ENCODE data around the gene AJM1.

AJM1 gene

DNA sequence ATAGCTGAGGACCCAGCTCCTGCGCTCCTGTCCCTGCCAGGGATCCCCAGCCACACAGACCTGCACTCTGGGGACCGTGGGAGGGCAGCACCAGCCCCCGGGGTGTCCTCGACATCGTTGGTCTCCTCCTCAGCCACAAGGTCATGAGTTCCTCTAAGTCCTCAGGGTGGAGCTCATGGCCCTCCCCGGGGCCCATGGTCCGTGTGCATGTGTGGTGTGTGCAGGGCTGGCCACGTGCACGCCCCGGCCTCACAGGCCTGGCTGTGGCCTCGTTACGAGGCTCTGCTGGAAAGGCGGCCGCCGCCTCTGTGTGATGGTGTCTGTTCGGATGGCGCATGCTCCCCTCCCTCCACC lies 16.1 kb upstream of the AJM1 start:
- DNase-seq (ENCODE audit: low spot score): no peak

DNA sequence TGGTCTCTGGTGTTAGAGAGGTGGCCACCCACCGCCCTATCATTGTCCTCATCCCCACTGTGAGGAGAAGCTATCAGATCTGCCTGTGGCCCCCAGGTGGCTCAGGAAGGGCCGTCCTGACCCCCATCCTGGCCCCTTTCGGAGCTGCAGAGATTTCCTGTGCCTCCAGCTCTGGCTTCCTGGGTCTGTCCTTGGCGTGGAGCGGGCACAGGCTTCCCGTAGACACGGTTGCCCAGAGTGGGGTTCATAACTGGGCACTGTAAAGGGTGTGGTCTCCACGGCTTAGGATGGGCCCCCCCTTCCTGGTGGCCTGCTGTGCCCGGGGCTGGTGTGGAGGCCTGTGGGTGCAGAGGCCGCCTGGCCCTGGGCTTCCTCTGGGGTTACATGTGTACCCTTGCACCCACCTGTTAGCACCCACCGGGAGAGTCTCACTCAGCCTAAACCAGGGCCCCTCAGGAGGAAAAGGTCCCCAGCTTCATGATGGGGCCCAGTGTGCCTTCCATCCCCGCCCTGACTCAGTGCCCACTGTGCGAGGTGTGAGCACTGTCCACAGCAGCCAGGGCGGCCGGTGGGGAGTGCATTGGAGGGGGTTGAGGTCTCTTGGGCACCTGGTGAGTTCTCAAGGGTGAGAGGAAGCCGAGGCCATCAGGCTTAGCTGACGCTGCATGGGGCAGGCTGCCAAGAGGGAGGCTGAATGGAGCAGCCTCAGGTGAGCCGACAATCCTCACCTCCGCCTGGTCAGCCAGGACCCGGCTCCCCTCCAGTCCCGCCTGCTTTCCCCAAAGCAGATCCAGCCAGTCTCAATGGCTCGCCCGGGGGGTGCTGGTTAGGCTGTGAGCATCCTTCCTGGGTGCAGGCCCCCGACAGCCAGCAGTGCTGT lies 15.3 kb upstream of the AJM1 start:
- Histone ChIP-seq H3K36me3 (ENCODE audit: low read depth) (peaks cover 37% of the 10 kb centered on the region), H3K9me3 (ENCODE audit: severe bottlenecking) (no peaks in the 10 kb centered on the region)
- TF ChIP-seq, protein P1, sequence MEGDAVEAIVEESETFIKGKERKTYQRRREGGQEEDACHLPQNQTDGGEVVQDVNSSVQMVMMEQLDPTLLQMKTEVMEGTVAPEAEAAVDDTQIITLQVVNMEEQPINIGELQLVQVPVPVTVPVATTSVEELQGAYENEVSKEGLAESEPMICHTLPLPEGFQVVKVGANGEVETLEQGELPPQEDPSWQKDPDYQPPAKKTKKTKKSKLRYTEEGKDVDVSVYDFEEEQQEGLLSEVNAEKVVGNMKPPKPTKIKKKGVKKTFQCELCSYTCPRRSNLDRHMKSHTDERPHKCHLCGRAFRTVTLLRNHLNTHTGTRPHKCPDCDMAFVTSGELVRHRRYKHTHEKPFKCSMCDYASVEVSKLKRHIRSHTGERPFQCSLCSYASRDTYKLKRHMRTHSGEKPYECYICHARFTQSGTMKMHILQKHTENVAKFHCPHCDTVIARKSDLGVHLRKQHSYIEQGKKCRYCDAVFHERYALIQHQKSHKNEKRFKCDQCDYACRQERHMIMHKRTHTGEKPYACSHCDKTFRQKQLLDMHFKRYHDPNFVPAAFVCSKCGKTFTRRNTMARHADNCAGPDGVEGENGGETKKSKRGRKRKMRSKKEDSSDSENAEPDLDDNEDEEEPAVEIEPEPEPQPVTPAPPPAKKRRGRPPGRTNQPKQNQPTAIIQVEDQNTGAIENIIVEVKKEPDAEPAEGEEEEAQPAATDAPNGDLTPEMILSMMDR (IDR thresholded peaks at IDR 0.05; ENCODE audit: poor library complexity, severe bottlenecking): no peak

More for the DNA sequence above, 16.1 kb upstream of the AJM1 start:
- Histone ChIP-seq H3K4me1 (ENCODE audit: insufficient read depth, poor library complexity, severe bottlenecking) (no peaks in the 10 kb centered on the region), H3K27ac (ENCODE audit: poor library complexity, severe bottlenecking) (no peak overlapping the region), H3K27me3 (ENCODE audit: insufficient read depth, poor library complexity, severe bottlenecking) (no peaks in the 10 kb centered on the region), H3K36me3 (ENCODE audit: low read depth) (peaks cover 33% of the 10 kb centered on the region), H3K9me3 (ENCODE audit: severe bottlenecking) (no peaks in the 10 kb centered on the region), H3K4me3 (ENCODE audit: severe bottlenecking) (no peak overlapping the region)
- TF ChIP-seq, protein P1 (IDR thresholded peaks at IDR 0.05; ENCODE audit: poor library complexity, severe bottlenecking): no peak
- no peak for ATAC-seq (ENCODE audit: low read depth)

DNA sequence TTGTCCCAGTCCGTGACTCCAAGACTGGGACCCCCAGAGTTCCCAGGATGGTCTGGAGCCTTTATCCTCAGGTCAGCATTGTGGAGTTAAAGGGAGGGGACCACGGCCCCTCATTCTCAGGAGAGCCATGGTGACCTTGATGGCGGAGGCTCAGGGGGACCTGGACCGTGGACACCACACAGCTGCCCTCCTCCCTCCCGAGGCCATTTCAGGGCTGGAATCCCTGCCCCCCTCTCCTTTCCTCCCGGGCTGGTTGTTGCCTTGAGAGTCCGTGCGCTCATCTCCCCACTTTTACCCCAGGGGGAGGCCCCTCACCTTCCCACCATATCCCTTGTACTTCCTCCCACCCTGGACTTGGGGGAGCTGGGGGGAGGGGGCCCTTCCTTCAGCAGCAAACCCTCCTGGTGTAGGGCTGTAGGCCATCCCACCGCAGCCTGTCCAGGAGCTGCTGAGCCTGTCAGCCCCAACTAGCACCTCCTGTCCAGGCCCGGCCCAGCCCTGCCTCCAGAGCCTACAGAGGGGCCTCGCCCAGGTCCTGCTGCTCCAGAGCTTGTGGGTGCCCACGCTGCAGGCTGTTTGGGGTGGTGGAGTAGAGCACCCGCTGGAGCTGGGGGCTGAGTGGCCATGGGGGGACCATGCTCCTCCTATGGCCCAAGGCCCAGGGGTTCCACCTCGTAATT lies 14.3 kb upstream of the AJM1 start:
- no peaks in the 10 kb centered on the region for H3K27me3 ChIP-seq (ENCODE audit: insufficient read depth, poor library complexity, severe bottlenecking)
- DNase-seq (ENCODE audit: low spot score) (no peak), ATAC-seq (ENCODE audit: low read depth) (no peak; the same call in 2 of the 3 replicates)
- no peak overlapping the region for H3K27ac ChIP-seq (ENCODE audit: poor library complexity, severe bottlenecking)
- H3K4me3 ChIP-seq (ENCODE audit: severe bottlenecking): no peak overlapping the region
- no peaks in the 10 kb centered on the region for H3K4me1 ChIP-seq (ENCODE audit: insufficient read depth, poor library complexity, severe bottlenecking)
- TF ChIP-seq, protein P1 (IDR thresholded peaks at IDR 0.05; ENCODE audit: poor library complexity, severe bottlenecking): no peak
- H3K36me3 ChIP-seq (ENCODE audit: low read depth): peaks cover 42% of the 10 kb centered on the region
- no peaks in the 10 kb centered on the region for H3K9me3 ChIP-seq (ENCODE audit: severe bottlenecking)

More for the DNA sequence above, 15.3 kb upstream of the AJM1 start:
- H3K27me3 ChIP-seq (ENCODE audit: insufficient read depth, poor library complexity, severe bottlenecking): no peaks in the 10 kb centered on the region
- no peaks in the 10 kb centered on the region for H3K4me1 ChIP-seq (ENCODE audit: insufficient read depth, poor library complexity, severe bottlenecking)
- H3K4me3 ChIP-seq (ENCODE audit: severe bottlenecking): no peak overlapping the region
- no peak overlapping the region for H3K27ac ChIP-seq (ENCODE audit: poor library complexity, severe bottlenecking)
- DNase-seq (ENCODE audit: low spot score) (no peak), ATAC-seq (ENCODE audit: low read depth) (no peak)

DNA sequence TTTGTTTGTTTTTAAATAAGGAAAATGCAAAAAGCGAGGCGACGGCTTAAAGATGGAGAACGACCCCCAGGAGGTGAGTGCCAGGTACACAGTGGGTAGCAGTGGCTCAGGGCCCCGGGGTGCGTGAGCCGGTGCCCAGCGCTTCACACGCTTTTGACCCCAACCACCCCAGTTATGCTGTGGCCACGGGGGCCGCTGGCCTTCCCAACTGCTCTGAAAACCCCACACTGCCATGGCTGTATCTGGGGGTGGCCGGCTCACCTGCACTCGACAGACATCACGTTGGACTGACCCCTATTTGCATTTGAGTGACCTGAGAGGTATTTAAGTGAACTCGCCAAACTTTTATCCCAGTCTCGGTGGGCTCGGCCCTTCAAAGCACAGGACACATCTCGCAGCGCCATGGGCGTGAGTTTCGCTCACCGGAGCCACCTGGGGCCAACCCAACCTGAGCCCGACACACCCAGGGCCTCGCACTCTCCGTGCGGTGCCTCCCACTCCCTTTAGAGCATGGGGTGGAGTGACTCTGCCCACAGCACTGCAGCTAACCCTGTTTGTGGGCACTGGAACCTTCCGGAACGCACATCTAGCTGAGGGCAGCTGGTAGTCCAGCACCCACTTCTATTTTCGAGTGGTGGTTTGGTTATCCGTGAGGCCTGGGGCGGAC lies 13.7 kb upstream of the AJM1 start:
- DNase-seq (ENCODE audit: low spot score) (no peak), ATAC-seq (ENCODE audit: low read depth) (no peak)
- Histone ChIP-seq H3K27me3 (ENCODE audit: insufficient read depth, poor library complexity, severe bottlenecking) (no peaks in the 10 kb centered on the region), H3K27ac (ENCODE audit: poor library complexity, severe bottlenecking) (no peak overlapping the region), H3K4me3 (ENCODE audit: severe bottlenecking) (no peak overlapping the region), H3K4me1 (ENCODE audit: insufficient read depth, poor library complexity, severe bottlenecking) (no peaks in the 10 kb centered on the region), H3K36me3 (ENCODE audit: low read depth) (peaks cover 38% of the 10 kb centered on the region), H3K9me3 (ENCODE audit: severe bottlenecking) (no peaks in the 10 kb centered on the region)
- TF ChIP-seq, protein P1 (IDR thresholded peaks at IDR 0.05; ENCODE audit: poor library complexity, severe bottlenecking): no peak
